GM23338 (cell line): ENCODE results near the gene RWDD3. TPM values are rescaled to one million over a fixed set of nuclear protein-coding genes. Genes with fewer than 3 reads are reported as not detected.

ENCODE experiments used
- ATAC-seq: fragments of 200-7000 bp; cut with Tn5 transposase; 3 replicates; pipeline ENCODE4 v1.9.1; 2020
- DNase-seq: peaks from one replicate; pipeline ENCODE4 v3.0.0-alpha.2; 2015; ENCODE audit warnings: low spot score
- H2AFZ ChIP-seq: fragments of 200-600 bp; sonication (generic); 2 replicates; pipeline ENCODE4 v1.8.0; 2016; ENCODE audit warnings: antibody characterized with exemption, mild to moderate bottlenecking, moderate library complexity
- H3F3A ChIP-seq: fragments of 200-600 bp; sonication (generic); replicated peaks from 2 replicates; pipeline ENCODE4 v1.8.0; 2017; ENCODE audit warnings: antibody characterized with exemption, mixed run types, low read depth
- H3K27ac ChIP-seq: fragments of 200-600 bp; sonication (generic); 2 replicates; pipeline ENCODE4 v1.6.1; 2016; ENCODE audit warnings: low read depth
- H3K27me3 ChIP-seq: fragments of 200-600 bp; sonication (generic); 2 replicates; pipeline ENCODE4 v1.8.0; 2016; ENCODE audit warnings: mild to moderate bottlenecking, mixed run types, moderate library complexity; ENCODE audit not compliant: insufficient read depth
- H3K36me3 ChIP-seq: fragments of 200-600 bp; sonication (generic); 2 replicates; pipeline ENCODE4 v1.8.0; 2016; ENCODE audit warnings: mild to moderate bottlenecking; ENCODE audit not compliant: insufficient read depth
- H3K4me1 ChIP-seq: fragments of 200-600 bp; sonication (generic); 2 replicates; pipeline ENCODE4 v1.8.0; 2016; ENCODE audit warnings: mild to moderate bottlenecking, moderate library complexity; ENCODE audit not compliant: insufficient read depth
- H3K4me2 ChIP-seq: fragments of 200-600 bp; sonication (generic); 2 replicates; pipeline ENCODE4 v1.7.1; 2017; ENCODE audit warnings: mixed run types
- H3K4me3 ChIP-seq: fragments of 200-600 bp; sonication (generic); 2 replicates; pipeline ENCODE4 v1.6.1; 2016; ENCODE audit warnings: mixed run types
- H3K79me2 ChIP-seq: fragments of 200-600 bp; sonication (generic); replicated peaks from 2 replicates; pipeline ENCODE4 v1.8.0; 2017; ENCODE audit warnings: mild to moderate bottlenecking; ENCODE audit not compliant: insufficient read depth
- H3K9me2 ChIP-seq: fragments of 200-600 bp; sonication (generic); 2 replicates; pipeline ENCODE4 v1.8.0; 2017; ENCODE audit not compliant: insufficient read depth
- H4K20me1 ChIP-seq: fragments of 200-600 bp; sonication (generic); replicated peaks from 2 replicates; pipeline ENCODE4 v1.8.0; 2017; ENCODE audit warnings: mild to moderate bottlenecking; ENCODE audit not compliant: insufficient read depth
- H3K27ac Mint-ChIP-seq: 2 replicates; pipeline ENCODE4 v1.8.0; 2020; ENCODE audit warnings: inconsistent platforms, mild to moderate bottlenecking, moderate library complexity, mixed read lengths
- H3K27me3 Mint-ChIP-seq: 3 replicates; pipeline ENCODE4 v1.8.0; 2022; ENCODE audit warnings: low read depth, mild to moderate bottlenecking, moderate library complexity, mixed read lengths, inconsistent platforms; ENCODE audit not compliant: insufficient read depth, poor library complexity
- H3K36me3 Mint-ChIP-seq: 3 replicates; pipeline ENCODE4 v1.8.0; 2021; ENCODE audit warnings: low read depth, mild to moderate bottlenecking, inconsistent platforms, moderate library complexity, mixed read lengths
- H3K4me1 Mint-ChIP-seq: 3 replicates; pipeline ENCODE4 v1.8.0; 2020; ENCODE audit warnings: mild to moderate bottlenecking, inconsistent platforms, mixed read lengths
- H3K4me3 Mint-ChIP-seq: 3 replicates; pipeline ENCODE4 v1.8.0; 2021; ENCODE audit warnings: moderate library complexity, mild to moderate bottlenecking, inconsistent platforms, mixed read lengths
- H3K9me3 Mint-ChIP-seq: 3 replicates; pipeline ENCODE4 v1.8.0; 2020; ENCODE audit warnings: moderate library complexity, mild to moderate bottlenecking, inconsistent platforms, mixed read lengths
- CREB1 ChIP-seq: fragments of 250-450 bp; sonication (Bioruptor Pico); IDR thresholded peaks from 2 replicates; pipeline ENCODE4 v1.5.0; 2020; ENCODE audit warnings: low read depth, mild to moderate bottlenecking, moderate library complexity
- CTCF ChIP-seq, 2 experiments: fragments of 200-600 bp in 1 of 2; sonication (generic) in 1 of 2; conservative IDR thresholded peaks; 2 replicates each; pipeline versions ENCODE4 v1.5.1 to v1.6.1; 2016 to 2017; ENCODE audit warnings: antibody characterized with exemption in 2 of 2, low read depth in 2 of 2, mild to moderate bottlenecking in 2 of 2, moderate library complexity in 1 of 2
- EZH2 ChIP-seq: fragments of 200-600 bp; sonication (generic); IDR thresholded peaks from one replicate; pipeline ENCODE4 v1.8.0; 2017; ENCODE audit warnings: antibody characterized with exemption, mild to moderate bottlenecking, low read depth; ENCODE audit not compliant: unreplicated experiment
- EZH2phosphoT487 ChIP-seq: fragments of 200-600 bp; sonication (generic); IDR thresholded peaks from one replicate; pipeline ENCODE4 v1.8.1; 2018; ENCODE audit warnings: antibody characterized with exemption; ENCODE audit not compliant: unreplicated experiment
- JUNB ChIP-seq: IDR thresholded peaks from one replicate; pipeline ENCODE4 v1.6.1; 2016; ENCODE audit warnings: antibody characterized with exemption; ENCODE audit not compliant: unreplicated experiment
- POLR2AphosphoS5 ChIP-seq: IDR thresholded peaks from 2 replicates; pipeline ENCODE4 v1.6.1; 2016; ENCODE audit warnings: antibody characterized with exemption, low read depth
- REST ChIP-seq: IDR thresholded peaks from one replicate; pipeline ENCODE4 v1.6.1; 2018; ENCODE audit warnings: antibody characterized with exemption; ENCODE audit not compliant: unreplicated experiment
- STAT1 ChIP-seq: IDR thresholded peaks from one replicate; pipeline ENCODE4 v1.6.1; 2016; ENCODE audit warnings: antibody characterized with exemption; ENCODE audit not compliant: unreplicated experiment
- ZNF114 ChIP-seq: fragments of 250-450 bp; sonication (Bioruptor Pico); IDR thresholded peaks from 2 replicates; pipeline ENCODE4 v1.5.0; 2020; ENCODE audit warnings: mild to moderate bottlenecking, moderate library complexity
- polyA plus RNA-seq: library from polyadenylated mRNA; unstranded; fragments of >200 nt; fragmentation: Nextera tagmentation; extraction: Ambion mirVana; gene quantifications from 2 replicates; pipeline ENCODE4 v1.2.1, GENCODE V29; 2016
- total RNA-seq: library from RNA; depleted of rRNA; stranded (reverse); fragments of >200 nt; shearing (Covaris generic); gene quantifications from 2 replicates; pipeline ENCODE4 v1.2.3, GENCODE V29; 2014

Gene RWDD3
- total and polyA plus RNA-seq, 2 experiments from 2014 or later: 19.3 to 50.7 TPM

- TF ChIP-seq CTCF (conservative IDR thresholded peaks at IDR 0.05; ENCODE audit: low read depth in 2 of 2) (no peak), POLR2AphosphoS5 (no peak)
Observed at GRCh38 chr1:95207223-95207935, 26.6 kb upstream of the RWDD3 start (continued).

GRCh38 chr1:95208876-95209275, 25.1 kb upstream of the RWDD3 start:
- Histone ChIP-seq H3K36me3 (no peaks in the 10 kb centered on the region), H4K20me1 (no peaks in the 10 kb centered on the region), H3K4me3 (no peak overlapping the region), H3F3A (no peaks in the 10 kb centered on the region), H3K4me1 (no peaks in the 10 kb centered on the region), H3K79me2 (no peaks in the 10 kb centered on the region), H3K9me2 (no peaks in the 10 kb centered on the region), H2AFZ (no peak overlapping the region), H3K4me2 (no peak overlapping the region), H3K27ac (no peak overlapping the region), H3K27me3 (no peaks in the 10 kb centered on the region)
- Mint-ChIP-seq H3K9me3 (peaks cover 2% of the 10 kb centered on the region; the same call in 1 of the 3 replicates), H3K27me3 (peaks cover 2% of the 10 kb centered on the region), H3K4me3 (no peak overlapping the region), H3K4me1 (no peaks in the 10 kb centered on the region), H3K36me3 (no peaks in the 10 kb centered on the region), H3K27ac (no peak overlapping the region)
- TF ChIP-seq CREB1 (CRISPR knock-in tag) (no peak), EZH2phosphoT487 (no peak), JUNB (no peak), STAT1 (no peak), EZH2 (no peak), REST (no peak), ZNF114 (CRISPR knock-in tag) (no peak)
- no peak for ATAC-seq
- no peak for DNase-seq
